Measurements from ENCODE around the gene CLBA1. TPM values are rescaled to one million over a fixed set of nuclear protein-coding genes. Genes with fewer than 3 reads are reported as not detected.

Gene CLBA1
- total RNA-seq, 1 donor from 2014 or later, result 17.3 TPM

- DNase-seq (ENCODE audit: low spot score), result peak; percentile 77
Observed at GRCh38 chr14:104979758-104980610, 5.6 kb upstream of the CLBA1 start.

GRCh38 chr14:104980611-104981531 lies 4.7 kb upstream of the CLBA1 start:
- no peak for DNase-seq (ENCODE audit: low spot score)

GRCh38 chr14:104981699-104982541 lies 3.7 kb upstream of the CLBA1 start:
- no peak for DNase-seq (ENCODE audit: low spot score)

DNA sequence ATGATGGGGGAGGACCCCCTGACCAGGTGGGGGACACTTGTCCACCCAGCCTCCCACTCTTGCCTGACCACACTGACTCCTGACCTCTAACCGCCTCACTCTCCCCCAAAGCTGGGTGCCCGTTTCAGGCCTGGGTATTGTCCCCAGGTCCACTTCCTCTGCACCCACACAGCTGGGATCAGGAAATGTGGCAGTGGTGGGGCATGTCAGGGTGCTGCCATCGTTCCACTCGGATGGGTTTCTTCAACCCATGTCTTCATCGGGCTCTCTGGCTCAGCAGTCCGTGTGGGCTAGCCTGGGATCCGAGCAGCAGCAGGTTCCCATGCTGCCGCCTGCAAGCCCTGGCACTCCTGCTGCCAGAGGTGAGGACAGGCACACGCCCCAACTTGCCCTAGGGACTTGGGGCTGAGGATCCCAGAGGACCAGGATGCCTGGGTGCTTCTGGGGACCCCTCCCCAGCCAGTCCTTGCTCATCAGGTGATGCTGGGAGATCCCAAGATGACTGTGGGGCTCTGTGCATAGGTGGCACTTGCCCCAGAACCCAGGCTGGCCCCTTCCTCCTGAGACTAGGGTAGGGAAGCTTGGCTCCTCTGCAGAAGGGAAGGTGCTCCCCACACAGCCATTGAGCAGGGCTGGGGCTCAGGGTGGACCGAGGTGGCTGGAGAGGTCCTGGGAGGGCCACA lies 2.9 kb upstream of the CLBA1 start:
- no peak for DNase-seq (ENCODE audit: low spot score)

DNA sequence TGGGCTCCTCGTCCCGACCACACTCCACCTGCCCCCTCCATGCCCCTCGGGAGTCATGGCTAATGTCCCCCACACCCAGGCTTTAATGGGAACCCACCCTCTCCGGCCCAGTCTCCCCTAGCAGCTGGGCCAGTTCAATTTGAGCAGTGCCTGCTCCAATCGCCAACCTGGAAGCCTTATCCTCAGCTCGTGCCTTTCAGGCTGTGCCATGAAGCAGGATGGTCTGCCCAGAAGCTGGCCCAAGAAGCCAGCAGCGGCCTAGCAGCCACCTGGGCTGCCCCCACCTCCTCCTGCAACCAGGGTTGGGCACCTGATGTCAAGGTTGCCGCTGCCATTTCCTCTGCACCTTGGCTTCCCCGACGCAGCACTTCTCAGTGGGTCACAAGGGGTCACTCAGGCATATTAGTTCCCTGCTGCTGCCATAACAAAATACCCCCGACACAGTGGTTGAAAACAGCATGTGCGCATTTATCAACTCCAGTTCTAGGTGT lies 2.3 kb upstream of the CLBA1 start:
- DNase-seq (ENCODE audit: low spot score), result no peak

DNA sequence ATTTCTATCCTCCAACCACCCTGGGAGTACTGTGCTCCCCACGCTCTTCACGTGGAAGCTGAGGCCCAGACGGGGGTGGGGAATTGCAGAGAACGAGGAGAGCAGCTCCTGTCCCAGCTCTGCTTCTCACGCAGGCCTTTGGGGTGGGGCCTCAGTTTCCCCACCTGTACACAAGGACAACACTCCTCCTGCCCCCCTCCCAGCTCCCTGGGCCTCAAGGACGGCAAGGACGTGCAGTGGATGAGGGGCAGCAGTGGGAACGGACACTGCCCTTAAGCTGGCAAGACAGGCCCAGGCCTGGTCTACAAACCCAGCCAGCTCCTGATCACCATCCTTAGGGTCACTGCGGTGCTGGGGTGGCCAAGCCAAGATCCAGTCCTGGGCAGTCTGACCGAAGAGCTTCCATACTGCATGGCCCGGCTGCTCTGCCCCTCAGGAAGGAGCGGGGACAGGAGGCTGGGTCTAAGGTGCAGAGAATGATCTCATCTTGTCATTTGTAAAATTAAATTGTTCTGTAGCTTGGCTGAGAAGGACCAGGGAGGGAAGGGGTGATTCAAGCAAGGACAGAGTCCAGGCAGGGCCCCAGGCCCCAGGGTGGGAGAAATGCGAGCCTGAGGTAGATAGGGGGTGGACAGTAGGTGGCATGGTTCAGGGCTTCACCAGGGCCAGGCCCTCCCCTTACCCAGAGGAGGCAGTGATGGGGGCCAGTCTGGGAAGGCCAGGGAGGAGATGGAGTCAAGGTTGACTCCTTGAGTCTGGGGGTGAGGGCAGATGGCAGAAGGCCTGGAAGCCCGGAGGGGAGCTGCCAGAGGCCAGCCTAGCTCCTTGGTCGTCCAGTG lies 1.3 kb upstream of the CLBA1 start:
- no peak for DNase-seq (ENCODE audit: low spot score)

DNA sequence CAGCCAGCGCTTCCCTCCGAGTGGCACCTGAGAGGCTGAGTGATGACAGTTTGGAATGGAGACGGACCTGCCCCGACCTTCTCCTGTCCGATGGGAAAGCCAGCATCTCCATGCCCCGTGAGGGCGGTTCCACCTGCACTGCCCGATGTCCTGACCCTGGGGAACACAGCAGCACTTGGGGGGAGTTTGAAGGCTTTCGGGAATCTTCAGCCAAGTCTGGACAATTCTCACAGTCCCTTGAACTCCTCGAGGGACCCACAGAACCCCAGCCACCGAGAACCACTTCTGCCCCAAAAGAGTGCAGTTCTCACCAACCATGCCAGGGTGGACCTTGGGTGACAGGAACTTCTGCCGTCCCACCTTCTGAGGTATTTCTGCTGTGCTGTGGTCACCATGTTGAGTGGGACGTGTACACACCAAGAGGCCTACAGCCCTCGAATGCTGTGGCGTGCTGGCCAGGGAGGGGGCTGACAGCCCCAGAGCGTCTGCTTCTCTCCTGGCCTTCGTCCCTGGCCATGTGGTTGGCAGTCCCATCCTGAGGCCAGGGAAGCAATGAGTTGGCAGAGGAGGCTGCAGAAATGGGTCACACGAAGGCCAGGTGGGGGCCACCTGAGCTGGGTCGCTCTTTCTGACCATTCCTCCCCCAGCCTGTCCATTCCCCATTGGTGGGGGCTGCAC lies 1.0 kb downstream of the CLBA1 start:
- no peak for DNase-seq (ENCODE audit: low spot score)

DNA sequence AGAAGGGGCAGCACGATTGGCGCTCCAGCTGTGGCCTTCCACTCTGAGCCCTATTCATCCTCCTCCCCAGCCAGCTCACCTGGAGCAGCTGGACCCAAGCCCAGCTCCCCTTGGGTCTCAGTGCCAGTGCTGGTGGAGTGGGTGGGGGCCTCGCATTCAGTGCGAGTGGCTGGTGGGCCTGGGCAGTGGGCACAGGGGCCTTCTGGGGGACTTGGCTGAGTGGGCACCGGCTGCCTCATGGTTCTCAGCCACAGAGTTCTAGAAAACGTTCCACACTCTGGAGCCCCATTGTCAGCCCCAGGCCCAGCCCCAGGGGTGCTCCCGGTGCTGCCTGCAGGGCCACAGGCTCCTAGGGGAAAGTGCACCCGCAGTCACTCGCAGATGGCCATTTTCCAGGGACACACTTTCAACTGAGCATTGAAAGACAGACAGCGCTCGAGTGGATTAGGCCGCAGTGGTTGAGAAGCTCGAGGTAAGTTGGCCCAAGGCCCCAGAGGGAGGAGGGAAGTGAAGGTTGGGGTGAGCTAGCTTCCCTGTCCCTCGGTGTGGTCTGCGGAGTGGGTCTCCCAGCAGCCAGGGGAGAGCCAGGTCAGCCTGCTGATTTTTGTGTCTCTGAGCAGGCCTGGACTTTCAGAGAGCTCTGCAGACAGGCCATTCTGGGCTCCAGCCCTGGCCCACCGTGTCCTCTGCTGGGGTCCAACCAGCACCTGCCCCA lies 3.8 kb downstream of the CLBA1 start:
- no peak for DNase-seq (ENCODE audit: low spot score)

GRCh38 chr14:104989951-104990303 lies 4.3 kb downstream of the CLBA1 start:
- DNase-seq (ENCODE audit: low spot score), result no peak

DNA sequence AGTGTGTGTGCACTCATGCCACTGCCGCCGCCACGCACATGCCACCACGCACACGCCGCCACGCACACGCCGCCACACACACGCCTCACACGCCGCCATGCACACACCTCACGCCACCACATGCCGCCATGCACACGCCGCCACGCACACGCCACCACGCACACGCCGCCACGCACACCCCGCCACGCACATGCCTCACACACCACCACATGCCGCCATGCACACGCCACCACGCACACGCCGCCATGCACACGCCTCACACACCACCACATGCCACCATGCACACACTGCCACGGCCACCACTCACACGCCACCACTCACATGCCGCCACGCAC lies 6.3 kb downstream of the CLBA1 start:
- DNase-seq (ENCODE audit: low spot score), result no peak

DNA sequence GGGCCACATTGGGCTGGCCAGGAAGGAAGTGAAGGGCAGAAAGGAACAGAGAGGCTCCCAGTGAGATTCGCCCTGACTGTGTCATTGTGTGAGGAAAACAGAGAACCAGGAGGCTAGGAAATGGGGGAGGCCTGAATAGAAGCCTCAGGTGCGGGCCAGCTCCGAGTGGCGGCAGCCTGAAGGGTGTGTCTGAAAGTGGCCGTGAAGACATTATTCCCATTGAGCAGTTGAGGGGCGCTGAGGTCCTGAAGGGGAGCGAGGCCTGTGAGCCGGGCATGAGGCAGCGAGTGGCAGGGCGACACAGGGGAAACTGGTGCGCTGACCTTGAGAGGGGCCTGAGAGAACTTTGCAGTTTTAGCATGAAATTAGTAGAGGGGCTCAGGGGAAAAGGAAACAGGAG lies 6.9 kb downstream of the CLBA1 start:
- DNase-seq (ENCODE audit: low spot score), result no peak

- DNase-seq (ENCODE audit: low spot score), result no peak
Observed at GRCh38 chr14:104993306-104993705, 7.7 kb downstream of the CLBA1 start.

- no peak for DNase-seq (ENCODE audit: low spot score)
Observed at GRCh38 chr14:104993808-104994591, 8.4 kb downstream of the CLBA1 start.

- no peak for DNase-seq (ENCODE audit: low spot score)
Observed at GRCh38 chr14:104994978-104995377, 9.4 kb downstream of the CLBA1 start.

GRCh38 chr14:104996032-104996431 lies 10.4 kb downstream of the CLBA1 start:
- DNase-seq (ENCODE audit: low spot score), result no peak

GRCh38 chr14:104996483-104996882 lies 10.9 kb downstream of the CLBA1 start:
- no peak for DNase-seq (ENCODE audit: low spot score)

DNA sequence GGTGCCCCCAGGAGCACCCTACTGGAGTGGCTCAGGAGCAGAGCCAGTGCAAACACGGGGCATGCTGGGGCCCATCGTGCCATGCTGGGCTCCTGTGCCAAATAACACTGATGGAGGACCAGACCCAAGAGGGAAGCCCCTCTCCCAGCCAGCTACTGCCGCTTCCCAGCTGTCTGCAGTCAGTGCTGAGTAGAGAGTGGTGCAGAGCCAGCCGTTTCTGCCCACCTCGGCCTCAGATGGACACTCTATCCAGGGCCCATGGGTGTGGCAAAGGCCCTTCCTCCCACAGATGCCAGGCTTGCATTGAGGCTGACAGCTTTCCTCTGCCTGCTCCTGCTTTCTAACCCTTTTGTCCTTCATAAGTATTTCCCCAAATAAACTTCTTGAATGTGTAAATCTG lies 13.2 kb downstream of the CLBA1 start:
- no peak for DNase-seq (ENCODE audit: low spot score)

- DNase-seq (ENCODE audit: low spot score), result no peak
Observed at GRCh38 chr14:104999361-104999760, 13.8 kb downstream of the CLBA1 start.
